Transverse colon (tissue), 4 donors: ENCODE measurements around the gene ZNF711.

Source experiments
- POLR2AphosphoS5 ChIP-seq, 3 donors: sonication (generic); formaldehyde crosslinking; IDR thresholded peaks; one replicate each; pipeline ENCODE4 v1.6.1; 2016; ENCODE audit warnings: antibody characterized with exemption in 3 of 3
- TF ChIP-seq, protein P1 (sequence below), 5 experiments: fragments of 200-600 bp in 3 of 5; fragments of 450-650 bp in 2 of 5; sonication (generic) in 3 of 5; IDR thresholded peaks; 1 replicate in 2 of 5; 2 replicates in 3 of 5; pipeline ENCODE4 v1.5.1; 2016 to 2017; ENCODE audit warnings: antibody characterized with exemption in 5 of 5, inconsistent platforms in 3 of 5, mild to moderate bottlenecking in 2 of 5, moderate library complexity in 1 of 5

DNA sequence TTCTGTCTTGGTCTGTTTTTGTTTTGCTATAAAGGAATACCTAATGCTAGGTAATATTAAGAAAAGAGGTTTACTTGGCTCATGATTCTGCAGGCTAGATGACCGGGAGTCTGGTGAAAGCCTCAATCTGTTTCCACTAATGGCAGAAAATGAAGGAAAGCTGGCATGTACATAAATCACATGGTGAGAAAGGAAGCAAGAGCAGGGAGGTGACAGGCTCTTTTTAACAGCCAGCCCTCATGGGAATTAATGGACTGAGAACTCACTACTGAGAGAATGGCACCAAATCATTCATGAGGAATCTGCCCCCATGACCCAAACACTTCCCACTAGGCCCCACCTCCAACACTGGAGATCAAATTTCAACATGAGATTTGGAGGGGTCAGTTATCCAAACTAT is 27.8 kb upstream of the ZNF711 start:
- TF ChIP-seq, protein P1, sequence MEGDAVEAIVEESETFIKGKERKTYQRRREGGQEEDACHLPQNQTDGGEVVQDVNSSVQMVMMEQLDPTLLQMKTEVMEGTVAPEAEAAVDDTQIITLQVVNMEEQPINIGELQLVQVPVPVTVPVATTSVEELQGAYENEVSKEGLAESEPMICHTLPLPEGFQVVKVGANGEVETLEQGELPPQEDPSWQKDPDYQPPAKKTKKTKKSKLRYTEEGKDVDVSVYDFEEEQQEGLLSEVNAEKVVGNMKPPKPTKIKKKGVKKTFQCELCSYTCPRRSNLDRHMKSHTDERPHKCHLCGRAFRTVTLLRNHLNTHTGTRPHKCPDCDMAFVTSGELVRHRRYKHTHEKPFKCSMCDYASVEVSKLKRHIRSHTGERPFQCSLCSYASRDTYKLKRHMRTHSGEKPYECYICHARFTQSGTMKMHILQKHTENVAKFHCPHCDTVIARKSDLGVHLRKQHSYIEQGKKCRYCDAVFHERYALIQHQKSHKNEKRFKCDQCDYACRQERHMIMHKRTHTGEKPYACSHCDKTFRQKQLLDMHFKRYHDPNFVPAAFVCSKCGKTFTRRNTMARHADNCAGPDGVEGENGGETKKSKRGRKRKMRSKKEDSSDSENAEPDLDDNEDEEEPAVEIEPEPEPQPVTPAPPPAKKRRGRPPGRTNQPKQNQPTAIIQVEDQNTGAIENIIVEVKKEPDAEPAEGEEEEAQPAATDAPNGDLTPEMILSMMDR (IDR thresholded peaks at IDR 0.05), result no peak
- no peak for TF ChIP-seq POLR2AphosphoS5 (IDR thresholded peaks at IDR 0.05)
